SK-N-SH treated with all-trans-retinoic acid at 6 μM for 48 hours (cell line): ENCODE data around the gene PRKCQ.

ENCODE experiments used
- ATAC-seq: fragments of 200-7000 bp; cut with Tn5 transposase; 3 replicates; pipeline ENCODE4 v1.9.1; 2020; ENCODE audit warnings: mild to moderate bottlenecking, moderate library complexity
- ARNTL ChIP-seq: fragments of 450-650 bp; formaldehyde crosslinking; IDR thresholded peaks from 2 replicates; pipeline ENCODE4 v1.5.0; 2020; ENCODE audit warnings: low read depth, mild to moderate bottlenecking, moderate library complexity, borderline replicate concordance
- BACH2 ChIP-seq: fragments of 250-450 bp; sonication (Bioruptor Pico); IDR thresholded peaks from 2 replicates; pipeline ENCODE4 v1.9.0; 2021; ENCODE audit warnings: mild to moderate bottlenecking, borderline replicate concordance
- CREB5 ChIP-seq: fragments of 250-450 bp; sonication (Bioruptor Pico); IDR thresholded peaks from 2 replicates; pipeline ENCODE4 v1.5.1; 2020; ENCODE audit warnings: low read depth, mild to moderate bottlenecking, moderate library complexity
- CSRNP3 ChIP-seq: fragments of 250-450 bp; sonication (Bioruptor Pico); IDR thresholded peaks from 2 replicates; pipeline ENCODE4 v1.5.1; 2021; ENCODE audit warnings: mild to moderate bottlenecking, moderate library complexity
- GLIS3 ChIP-seq: fragments of 250-450 bp; sonication (Bioruptor Pico); IDR thresholded peaks from 2 replicates; pipeline ENCODE4 v1.5.0; 2020; ENCODE audit warnings: mild to moderate bottlenecking, moderate library complexity
- ISL1 ChIP-seq: fragments of 250-450 bp; sonication (Bioruptor Pico); IDR thresholded peaks from 2 replicates; pipeline ENCODE4 v2.1.2; 2022; ENCODE audit warnings: mild to moderate bottlenecking, moderate library complexity
- OSR1 ChIP-seq: fragments of 250-450 bp; sonication (Bioruptor Pico); IDR thresholded peaks from 2 replicates; pipeline ENCODE4 v1.8.0; 2022; ENCODE audit warnings: moderate library complexity, mild to moderate bottlenecking, inconsistent platforms
- PATZ1 ChIP-seq: fragments of 250-450 bp; sonication (Bioruptor Pico); IDR thresholded peaks from 2 replicates; pipeline ENCODE4 v1.8.0; 2020; ENCODE audit warnings: mild to moderate bottlenecking, moderate library complexity, borderline replicate concordance
- POU6F1 ChIP-seq: fragments of 250-450 bp; sonication (Bioruptor Pico); IDR thresholded peaks from 2 replicates; pipeline ENCODE4 v1.8.0; 2021; ENCODE audit warnings: low read depth, mild to moderate bottlenecking, moderate library complexity, borderline replicate concordance
- SNAI2 ChIP-seq: fragments of 250-450 bp; sonication (Bioruptor Pico); IDR thresholded peaks from 2 replicates; pipeline ENCODE4 v1.5.0; 2020; ENCODE audit warnings: mild to moderate bottlenecking, moderate library complexity
- TCF4 ChIP-seq: fragments of 250-450 bp; sonication (Bioruptor Pico); IDR thresholded peaks from 2 replicates; pipeline ENCODE4 v1.8.0; 2021; ENCODE audit warnings: mild to moderate bottlenecking, moderate library complexity, borderline replicate concordance
- TOX ChIP-seq: fragments of 250-450 bp; sonication (Bioruptor Pico); IDR thresholded peaks from 2 replicates; pipeline ENCODE4 v1.8.0; 2021; ENCODE audit warnings: mild to moderate bottlenecking, moderate library complexity, borderline replicate concordance
- TSHZ2 ChIP-seq: fragments of 250-450 bp; sonication (Bioruptor Pico); IDR thresholded peaks from 2 replicates; pipeline ENCODE4 v1.5.0; 2020; ENCODE audit warnings: mild to moderate bottlenecking, moderate library complexity
- ZC3H10 ChIP-seq: fragments of 250-450 bp; sonication (Bioruptor Pico); IDR thresholded peaks from 2 replicates; pipeline ENCODE4 v1.5.1; 2021; ENCODE audit warnings: mild to moderate bottlenecking, moderate library complexity
- ZFP3 ChIP-seq: fragments of 250-450 bp; sonication (Bioruptor Pico); IDR thresholded peaks from 2 replicates; pipeline ENCODE4 v1.5.0; 2020; ENCODE audit warnings: mild to moderate bottlenecking, moderate library complexity
- ZFP30 ChIP-seq: fragments of 450-650 bp; formaldehyde crosslinking; IDR thresholded peaks from 2 replicates; pipeline ENCODE4 v1.5.0; 2022; ENCODE audit warnings: mild to moderate bottlenecking, moderate library complexity
- ZNF565 ChIP-seq: fragments of 450-650 bp; formaldehyde crosslinking; conservative IDR thresholded peaks from 2 replicates; pipeline ENCODE4 v1.5.0; 2020; ENCODE audit warnings: low read depth, mild to moderate bottlenecking, moderate library complexity
- ZNF8 ChIP-seq: fragments of 450-650 bp; formaldehyde crosslinking; IDR thresholded peaks from 2 replicates; pipeline ENCODE4 v1.5.0; 2020; ENCODE audit warnings: mild to moderate bottlenecking, moderate library complexity

The PRKCQ gene

GRCh38 chr10:6497620-6498019 is 82.5 kb downstream of the PRKCQ start:
- TF ChIP-seq ZNF8 (CRISPR knock-in tag) (no peak), ZFP3 (no peak), CREB5 (CRISPR knock-in tag) (no peak), GLIS3 (CRISPR knock-in tag) (no peak), ISL1 (CRISPR knock-in tag) (no peak), TSHZ2 (no peak), BACH2 (CRISPR knock-in tag) (no peak), ARNTL (no peak), OSR1 (CRISPR knock-in tag) (no peak), TOX (CRISPR knock-in tag) (no peak), PATZ1 (no peak)
- no peak for ATAC-seq

- TF ChIP-seq CSRNP3 (CRISPR knock-in tag) (no peak), GLIS3 (CRISPR knock-in tag) (no peak), OSR1 (CRISPR knock-in tag) (no peak), POU6F1 (CRISPR knock-in tag) (no peak)
Measured at GRCh38 chr10:6494936-6495592, 85.0 kb downstream of the PRKCQ start.

GRCh38 chr10:6494442-6494819 is 85.6 kb downstream of the PRKCQ start:
- ATAC-seq: no peak
- TF ChIP-seq ZNF8 (CRISPR knock-in tag) (no peak), POU6F1 (CRISPR knock-in tag) (no peak), CREB5 (CRISPR knock-in tag) (no peak), ZNF565 (CRISPR knock-in tag) (no peak), TCF4 (CRISPR knock-in tag) (no peak), ZFP3 (no peak), CSRNP3 (CRISPR knock-in tag) (no peak), ISL1 (CRISPR knock-in tag) (no peak), TOX (CRISPR knock-in tag) (no peak), BACH2 (CRISPR knock-in tag) (no peak), SNAI2 (CRISPR knock-in tag) (no peak), ZFP30 (CRISPR knock-in tag) (no peak), ZC3H10 (CRISPR knock-in tag) (no peak)

More at GRCh38 chr10:6494936-6495592, 85.0 kb downstream of the PRKCQ start:
- ATAC-seq: no peak
